Transverse colon (tissue), 4 donors: ENCODE measurements around the gene LCE1B. TPM values are rescaled to one million over a fixed set of nuclear protein-coding genes. Genes with fewer than 3 reads are reported as not detected.

ENCODE experiments used
- DNase-seq: peaks from one replicate; pipeline ENCODE4 v3.0.0-alpha.2; 2019
- H3K27ac ChIP-seq, 4 donors: fragments of 200-600 bp; sonication (generic); 2 replicates each; pipeline ENCODE4 v1.5.1; 2016 to 2018; ENCODE audit warnings: inconsistent platforms in 4 of 4
- H3K27me3 ChIP-seq: fragments of 200-600 bp; sonication (generic); 2 replicates; pipeline ENCODE4 v1.5.1; 2017; ENCODE audit warnings: inconsistent platforms
- H3K36me3 ChIP-seq, 4 donors: fragments of 200-600 bp; sonication (generic); 2 replicates each; pipeline ENCODE4 v1.5.1; 2017 to 2019; ENCODE audit warnings: inconsistent platforms in 4 of 4
- H3K4me1 ChIP-seq, 4 donors: fragments of 200-600 bp; sonication (generic); 2 replicates each; pipeline ENCODE4 v1.5.1; 2017 to 2020; ENCODE audit warnings: inconsistent platforms in 4 of 4
- H3K4me3 ChIP-seq, 4 donors: fragments of 200-600 bp; sonication (generic); 1 replicate in 1 of 4; 2 replicates in 3 of 4; pipeline versions ENCODE4 v1.5.1 to v1.6.1; 2017 to 2019; ENCODE audit warnings: inconsistent platforms in 4 of 4
- H3K9me3 ChIP-seq, 2 donors: fragments of 200-600 bp; sonication (generic); 2 replicates each; pipeline ENCODE4 v1.5.1; 2017 to 2019; ENCODE audit warnings: inconsistent platforms in 2 of 2
- EP300 ChIP-seq: sonication (generic); formaldehyde crosslinking; IDR thresholded peaks from one replicate; pipeline ENCODE4 v1.6.1; 2017; ENCODE audit warnings: antibody characterized with exemption, low read depth
- POLR2A ChIP-seq: fragments of 450-650 bp; IDR thresholded peaks from one replicate; pipeline ENCODE4 v1.6.1; 2016; ENCODE audit warnings: antibody characterized with exemption, mild to moderate bottlenecking, moderate library complexity
- POLR2AphosphoS5 ChIP-seq, 3 donors: sonication (generic); formaldehyde crosslinking; IDR thresholded peaks; one replicate each; pipeline ENCODE4 v1.6.1; 2016; ENCODE audit warnings: antibody characterized with exemption in 3 of 3
- WGBS, 2 donors: methylation state at CpG; one replicate each; pipeline ENCODE4 v1.1.5; 2018; ENCODE audit warnings: low coverage in 1 of 2; 5-methylcytosine and 5-hydroxymethylcytosine counted together
- in situ Hi-C, 4 donors: fragments of 200-750 bp; cut with MboI; loops; one replicate each; pipeline versions ENCODE4 v1.15.0 to v1.15.1; 2017; ENCODE audit warnings: low sequenced_read_pairs in 3 of 4, low pct_ligation_motif_present in 1 of 4, low pct_unique_long_range_greater_than_20kb in 1 of 4
- intact Hi-C: fragments of 100-400 bp; cut with DNase I; formaldehyde crosslinking; loops from one replicate; pipeline ENCODE4 v1.15.1; 2023; ENCODE audit warnings: low total_unique reads
- total RNA-seq, 4 donors: library from RNA; depleted of rRNA; stranded (reverse); fragments of >200 nt; gene quantifications; one replicate each; pipeline ENCODE4 v1.1.0, GENCODE V29; 2016
- TF ChIP-seq, protein P1 (sequence below), 5 experiments: fragments of 200-600 bp in 3 of 5; fragments of 450-650 bp in 2 of 5; sonication (generic) in 3 of 5; IDR thresholded peaks; 1 replicate in 2 of 5; 2 replicates in 3 of 5; pipeline ENCODE4 v1.5.1; 2016 to 2017; ENCODE audit warnings: antibody characterized with exemption in 5 of 5, inconsistent platforms in 3 of 5, mild to moderate bottlenecking in 2 of 5, moderate library complexity in 1 of 5

LCE1B gene
- total RNA-seq, 4 donors from 2014 or later: not detected

DNA sequence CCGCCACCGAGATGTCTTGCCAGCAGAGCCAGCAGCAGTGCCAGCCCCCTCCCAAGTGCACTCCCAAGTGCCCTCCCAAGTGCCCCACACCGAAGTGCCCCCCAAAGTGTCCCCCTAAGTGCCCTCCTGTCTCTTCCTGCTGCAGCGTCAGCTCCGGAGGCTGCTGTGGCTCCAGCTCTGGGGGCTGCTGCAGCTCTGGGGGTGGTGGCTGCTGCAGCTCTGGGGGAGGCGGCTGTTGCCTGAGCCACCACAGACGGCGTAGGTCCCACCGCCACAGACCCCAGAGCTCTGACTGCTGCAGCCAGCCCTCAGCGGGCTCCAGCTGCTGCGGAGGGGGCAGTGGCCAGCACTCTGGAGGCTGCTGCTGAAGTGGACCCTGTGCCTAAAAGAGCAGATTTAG lies 35.4 kb upstream of the LCE1B start:
- DNase-seq: no peak
- H3K4me1 ChIP-seq: no peaks in the 10 kb centered on the region
- in situ Hi-C loops (no loop called here), intact Hi-C loops (no loop called here)
- H3K27ac ChIP-seq: no peak overlapping the region
- no peak overlapping the region for H3K4me3 ChIP-seq
- no peak for TF ChIP-seq EP300
- no peak for TF ChIP-seq POLR2AphosphoS5 (IDR thresholded peaks at IDR 0.05)
- TF ChIP-seq POLR2A: no peak
- TF ChIP-seq, protein P1, sequence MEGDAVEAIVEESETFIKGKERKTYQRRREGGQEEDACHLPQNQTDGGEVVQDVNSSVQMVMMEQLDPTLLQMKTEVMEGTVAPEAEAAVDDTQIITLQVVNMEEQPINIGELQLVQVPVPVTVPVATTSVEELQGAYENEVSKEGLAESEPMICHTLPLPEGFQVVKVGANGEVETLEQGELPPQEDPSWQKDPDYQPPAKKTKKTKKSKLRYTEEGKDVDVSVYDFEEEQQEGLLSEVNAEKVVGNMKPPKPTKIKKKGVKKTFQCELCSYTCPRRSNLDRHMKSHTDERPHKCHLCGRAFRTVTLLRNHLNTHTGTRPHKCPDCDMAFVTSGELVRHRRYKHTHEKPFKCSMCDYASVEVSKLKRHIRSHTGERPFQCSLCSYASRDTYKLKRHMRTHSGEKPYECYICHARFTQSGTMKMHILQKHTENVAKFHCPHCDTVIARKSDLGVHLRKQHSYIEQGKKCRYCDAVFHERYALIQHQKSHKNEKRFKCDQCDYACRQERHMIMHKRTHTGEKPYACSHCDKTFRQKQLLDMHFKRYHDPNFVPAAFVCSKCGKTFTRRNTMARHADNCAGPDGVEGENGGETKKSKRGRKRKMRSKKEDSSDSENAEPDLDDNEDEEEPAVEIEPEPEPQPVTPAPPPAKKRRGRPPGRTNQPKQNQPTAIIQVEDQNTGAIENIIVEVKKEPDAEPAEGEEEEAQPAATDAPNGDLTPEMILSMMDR (IDR thresholded peaks at IDR 0.05): no peak
- 76 to 100% methylated on average over 1 to 10 of the region's 11 CpGs for WGBS, 2 donors
- H3K9me3 ChIP-seq: no peaks in the 10 kb centered on the region
- no peaks in the 10 kb centered on the region for H3K27me3 ChIP-seq
- H3K36me3 ChIP-seq: no peaks in the 10 kb centered on the region

DNA sequence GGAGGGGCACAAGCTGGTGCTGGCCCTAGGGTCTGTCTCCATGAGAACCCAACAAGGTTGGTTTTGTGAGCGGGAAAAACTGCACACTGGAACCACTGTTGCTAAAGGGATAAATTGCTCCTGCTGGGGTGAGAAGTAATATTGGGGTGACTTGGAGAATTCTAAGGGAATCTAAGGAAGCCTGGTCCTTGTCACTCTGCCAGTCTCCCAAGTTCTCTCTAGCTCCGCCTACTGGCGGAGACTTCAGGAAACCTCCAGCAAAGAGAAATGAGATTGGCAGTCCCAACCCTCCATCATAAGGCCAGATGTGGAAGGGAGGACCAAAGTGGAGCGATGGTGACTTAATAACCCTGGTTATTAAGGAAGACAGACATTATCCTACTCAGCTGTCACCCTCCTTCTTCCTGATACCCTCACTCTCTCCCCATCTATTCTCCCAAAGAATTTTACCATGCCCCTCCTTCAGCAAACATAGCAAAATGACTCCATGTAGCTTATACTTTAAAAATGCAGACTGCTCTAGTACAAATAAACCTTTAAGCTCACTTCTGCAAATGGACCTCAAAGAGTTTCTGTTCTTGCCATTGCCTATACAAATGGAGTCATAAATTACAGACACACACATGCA lies 34.1 kb upstream of the LCE1B start:
- no peaks in the 10 kb centered on the region for H3K4me1 ChIP-seq
- in situ Hi-C loops: no loop called here
- no peak overlapping the region for H3K27ac ChIP-seq
- no peak overlapping the region for H3K4me3 ChIP-seq
- no peak for DNase-seq
- 48% methylated on average over 4 of the region's 4 CpGs; no CpG with 5 or more reads in 1 of the 2 donors for WGBS, 2 donors
- no peaks in the 10 kb centered on the region for H3K27me3 ChIP-seq
- H3K36me3 ChIP-seq: no peaks in the 10 kb centered on the region
- H3K9me3 ChIP-seq: no peaks in the 10 kb centered on the region
- intact Hi-C loops: no loop called here
- TF ChIP-seq, protein P1 (IDR thresholded peaks at IDR 0.05): no peak
- TF ChIP-seq EP300 (no peak), POLR2A (no peak), POLR2AphosphoS5 (IDR thresholded peaks at IDR 0.05) (no peak)

DNA sequence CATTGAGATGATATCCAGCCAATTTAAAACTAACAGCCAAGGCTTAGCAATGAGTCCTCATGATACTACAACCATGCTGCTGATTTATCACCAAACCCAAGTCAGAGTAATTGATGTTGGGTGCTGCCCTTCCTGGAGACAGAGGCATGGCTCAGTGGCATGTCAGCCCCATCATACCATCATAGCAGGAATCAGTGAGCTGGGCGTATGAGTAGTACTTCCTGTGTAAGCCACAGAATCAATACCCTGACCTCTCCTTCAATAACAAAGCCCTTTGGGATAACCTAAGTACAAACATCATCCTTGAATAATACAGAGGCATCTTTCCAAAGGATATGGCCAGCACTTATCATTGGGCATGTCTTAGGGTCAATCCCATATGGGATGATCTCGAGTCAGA lies 28.7 kb upstream of the LCE1B start:
- Histone ChIP-seq H3K36me3 (no peaks in the 10 kb centered on the region), H3K27me3 (no peaks in the 10 kb centered on the region), H3K4me3 (no peak overlapping the region), H3K4me1 (no peaks in the 10 kb centered on the region), H3K27ac (no peak overlapping the region), H3K9me3 (no peaks in the 10 kb centered on the region)
- in situ Hi-C loops: no loop called here
- no peak for DNase-seq
- no peak for TF ChIP-seq EP300
- TF ChIP-seq POLR2A: no peak
- intact Hi-C loops: no loop called here
- WGBS, 2 donors: 54% methylated on average over 2 of the region's 2 CpGs; no CpG with 5 or more reads in 1 of the 2 donors

DNA sequence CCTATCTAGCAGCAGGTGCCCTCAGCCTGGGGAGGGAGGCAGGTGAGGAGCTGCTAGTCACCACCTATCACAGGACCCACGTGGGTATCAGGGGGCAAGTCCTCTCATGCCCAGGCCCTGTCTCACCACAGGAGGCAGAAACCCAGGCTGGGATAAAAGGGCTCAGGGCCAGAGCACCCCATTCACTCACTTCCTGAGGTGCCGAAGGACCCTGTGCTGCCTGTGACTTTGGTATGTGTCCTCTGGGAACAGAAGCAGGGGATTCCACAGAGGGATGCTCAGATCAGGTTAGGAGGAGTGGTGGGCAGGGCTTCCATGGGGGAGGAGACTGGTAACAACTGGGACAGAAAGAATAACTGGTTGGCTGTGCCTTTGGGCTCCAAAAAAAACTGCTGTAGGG lies 25.7 kb upstream of the LCE1B start, which contains the start of gene LCE1E:
TSS of gene LCE1E (plus strand) at position 181 of the 400 bp plus-strand sequence. CDS start 1,043 bp downstream, outside the sequence.
- no peak within 1 kb of the TSS for H3K27ac ChIP-seq
- H3K27me3 ChIP-seq: no peaks in the 10 kb centered on the region
- no peak within 1 kb of the TSS for H3K4me3 ChIP-seq
- no peaks in the 10 kb centered on the region for H3K36me3 ChIP-seq
- TF ChIP-seq EP300: no peak
- no peak for TF ChIP-seq POLR2AphosphoS5 (IDR thresholded peaks at IDR 0.05)
- no peak for TF ChIP-seq POLR2A
- TF ChIP-seq, protein P1 (IDR thresholded peaks at IDR 0.05): no peak
- in situ Hi-C loops (no loop called here), intact Hi-C loops (no loop called here)
- H3K4me1 ChIP-seq: no peaks in the 10 kb centered on the region
- 47 to 63% methylated on average over 1 to 2 of the region's 2 CpGs for WGBS, 2 donors
- no peaks in the 10 kb centered on the region for H3K9me3 ChIP-seq
- no peak for DNase-seq

DNA sequence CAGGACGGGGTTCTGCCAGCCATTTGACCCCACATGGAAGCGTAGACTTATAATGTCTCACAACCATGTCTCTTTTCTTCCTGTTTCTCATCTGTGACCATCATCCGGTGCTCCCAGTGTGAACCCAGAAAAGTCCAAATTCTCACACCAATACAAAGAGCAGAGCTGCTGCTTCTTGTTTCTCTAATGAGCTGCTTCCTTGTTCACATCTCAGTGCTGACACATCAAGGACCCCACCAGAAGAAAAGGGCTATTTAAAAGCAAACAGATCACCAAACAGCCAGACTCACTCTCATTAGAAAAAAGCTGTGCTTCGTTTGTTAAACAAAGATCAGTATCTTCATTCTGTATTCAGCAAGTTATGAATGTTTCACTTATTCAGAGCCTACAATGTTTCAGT lies 16.1 kb upstream of the LCE1B start:
- Histone ChIP-seq H3K36me3 (no peaks in the 10 kb centered on the region), H3K27ac (no peak overlapping the region), H3K27me3 (no peaks in the 10 kb centered on the region), H3K9me3 (no peaks in the 10 kb centered on the region), H3K4me3 (no peak overlapping the region), H3K4me1 (no peaks in the 10 kb centered on the region)
- DNase-seq: no peak
- 40 to 63% methylated on average over 3 to 4 of the region's 4 CpGs for WGBS, 2 donors
- in situ Hi-C loops (no loop called here), intact Hi-C loops (no loop called here)
- TF ChIP-seq POLR2AphosphoS5 (IDR thresholded peaks at IDR 0.05) (no peak), POLR2A (no peak), EP300 (no peak)
- TF ChIP-seq, protein P1 (IDR thresholded peaks at IDR 0.05): no peak
